HEK293 (cell line): ENCODE data around the gene VAT1.

ENCODE experiments used
- ATF2 ChIP-seq: fragments of 450-650 bp; formaldehyde crosslinking; IDR thresholded peaks from 2 replicates; pipeline ENCODE4 v1.5.1; 2016; ENCODE audit warnings: missing biosample characterization, missing genetic modification characterization, low read depth
- KLF9 ChIP-seq: fragments of 450-650 bp; formaldehyde crosslinking; IDR thresholded peaks from 2 replicates; pipeline ENCODE4 v1.5.1; 2016; ENCODE audit warnings: missing biosample characterization, missing genetic modification characterization, low read depth
- OSR2 ChIP-seq: fragments of 450-650 bp; formaldehyde crosslinking; IDR thresholded peaks from 2 replicates; pipeline ENCODE4 v1.5.1; 2016; ENCODE audit warnings: missing biosample characterization, missing genetic modification characterization
- PRDM1 ChIP-seq: fragments of 450-650 bp; formaldehyde crosslinking; IDR thresholded peaks from 2 replicates; pipeline ENCODE4; 2016; ENCODE audit warnings: missing biosample characterization, missing genetic modification characterization
- ZIC2 ChIP-seq: fragments of 450-650 bp; formaldehyde crosslinking; IDR thresholded peaks from 2 replicates; pipeline ENCODE4 v1.5.1; 2016; ENCODE audit warnings: missing biosample characterization, missing genetic modification characterization
- ZNF10 ChIP-seq: fragments of 450-650 bp; formaldehyde crosslinking; IDR thresholded peaks from 2 replicates; pipeline ENCODE4 v1.5.1; 2017; ENCODE audit warnings: missing biosample characterization, missing genetic modification characterization
- ZNF146 ChIP-seq: fragments of 450-650 bp; formaldehyde crosslinking; IDR thresholded peaks from 2 replicates; pipeline ENCODE4 v1.5.1; 2016; ENCODE audit warnings: missing biosample characterization, missing genetic modification characterization
- ZNF184 ChIP-seq: fragments of 450-650 bp; IDR thresholded peaks from 2 replicates; pipeline ENCODE4 v1.5.1; 2018; ENCODE audit warnings: missing biosample characterization, mild to moderate bottlenecking, missing genetic modification characterization
- ZNF202 ChIP-seq: fragments of 450-650 bp; formaldehyde crosslinking; IDR thresholded peaks from 2 replicates; pipeline ENCODE4 v1.5.1; 2016; ENCODE audit warnings: missing biosample characterization, missing genetic modification characterization, borderline replicate concordance
- ZNF23 ChIP-seq: fragments of 450-650 bp; formaldehyde crosslinking; IDR thresholded peaks from 2 replicates; pipeline ENCODE4 v1.5.1; 2016; ENCODE audit warnings: missing biosample characterization, missing genetic modification characterization, borderline replicate concordance
- ZNF292 ChIP-seq: fragments of 450-650 bp; formaldehyde crosslinking; IDR thresholded peaks from 2 replicates; pipeline ENCODE4 v1.5.1; 2016; ENCODE audit warnings: low read depth, missing biosample characterization, missing genetic modification characterization, borderline replicate concordance
- ZNF394 ChIP-seq: fragments of 450-650 bp; formaldehyde crosslinking; IDR thresholded peaks from 2 replicates; pipeline ENCODE4 v1.5.1; 2016; ENCODE audit warnings: missing biosample characterization, missing genetic modification characterization, mild to moderate bottlenecking, moderate library complexity, borderline replicate concordance
- ZNF48 ChIP-seq: fragments of 450-650 bp; formaldehyde crosslinking; IDR thresholded peaks from 2 replicates; pipeline ENCODE4 v1.5.1; 2016; ENCODE audit warnings: missing biosample characterization, missing genetic modification characterization
- ZNF501 ChIP-seq: fragments of 450-650 bp; formaldehyde crosslinking; IDR thresholded peaks from 2 replicates; pipeline ENCODE4 v1.5.1; 2016; ENCODE audit warnings: missing biosample characterization, missing genetic modification characterization
- ZNF510 ChIP-seq: fragments of 450-650 bp; formaldehyde crosslinking; IDR thresholded peaks from 2 replicates; pipeline ENCODE4 v1.5.1; 2018; ENCODE audit warnings: mild to moderate bottlenecking, missing genetic modification characterization, missing biosample characterization; ENCODE audit not compliant: insufficient replicate concordance
- ZNF514 ChIP-seq: fragments of 450-650 bp; formaldehyde crosslinking; IDR thresholded peaks from 2 replicates; pipeline ENCODE4 v1.5.1; 2016; ENCODE audit warnings: missing biosample characterization, missing genetic modification characterization
- ZNF623 ChIP-seq: fragments of 450-650 bp; formaldehyde crosslinking; IDR thresholded peaks from 2 replicates; pipeline ENCODE4 v1.5.1; 2016; ENCODE audit warnings: missing biosample characterization, missing genetic modification characterization
- ZNF677 ChIP-seq: fragments of 450-650 bp; IDR thresholded peaks from 2 replicates; pipeline ENCODE4 v1.5.0; 2018; ENCODE audit warnings: missing biosample characterization, mild to moderate bottlenecking, missing genetic modification characterization, moderate library complexity
- ZNF76 ChIP-seq: fragments of 450-650 bp; formaldehyde crosslinking; IDR thresholded peaks from 2 replicates; pipeline ENCODE4; 2016; ENCODE audit warnings: low read depth, missing biosample characterization, missing genetic modification characterization, borderline replicate concordance
- ZNF837 ChIP-seq: fragments of 450-650 bp; formaldehyde crosslinking; IDR thresholded peaks from 2 replicates; pipeline ENCODE4 v1.5.1; 2016; ENCODE audit warnings: missing biosample characterization, missing genetic modification characterization
- ZSCAN18 ChIP-seq: fragments of 450-650 bp; formaldehyde crosslinking; IDR thresholded peaks from 2 replicates; pipeline ENCODE4 v1.5.1; 2016; ENCODE audit warnings: missing biosample characterization, missing genetic modification characterization
- TF ChIP-seq, protein P1 (sequence below): sonication (generic); formaldehyde crosslinking; IDR thresholded peaks from 2 replicates; pipeline ENCODE4 v1.8.1; 2022; ENCODE audit warnings: mild to moderate bottlenecking, moderate library complexity, missing genetic modification reagents
- TF ChIP-seq, protein P2 (sequence below): fragments of 450-650 bp; formaldehyde crosslinking; IDR thresholded peaks from 2 replicates; pipeline ENCODE4 v1.5.1; 2016; ENCODE audit warnings: missing biosample characterization, missing genetic modification characterization
- TF ChIP-seq, protein P3 (sequence below): fragments of 450-650 bp; formaldehyde crosslinking; conservative IDR thresholded peaks from 2 replicates; pipeline ENCODE4 v1.5.1; 2016; ENCODE audit warnings: low read depth, missing biosample characterization, missing genetic modification characterization
- TF ChIP-seq, protein P4 (sequence below): fragments of 450-650 bp; formaldehyde crosslinking; conservative IDR thresholded peaks from 2 replicates; pipeline ENCODE4 v1.5.1; 2016; ENCODE audit warnings: low read depth, missing biosample characterization, missing genetic modification characterization

The VAT1 gene

GRCh38 chr17:43021741-43022512, at the start of gene VAT1 (continued):
- TF ChIP-seq ZSCAN18 (tag by site-specific recombination): no peak
- TF ChIP-seq, protein P1, sequence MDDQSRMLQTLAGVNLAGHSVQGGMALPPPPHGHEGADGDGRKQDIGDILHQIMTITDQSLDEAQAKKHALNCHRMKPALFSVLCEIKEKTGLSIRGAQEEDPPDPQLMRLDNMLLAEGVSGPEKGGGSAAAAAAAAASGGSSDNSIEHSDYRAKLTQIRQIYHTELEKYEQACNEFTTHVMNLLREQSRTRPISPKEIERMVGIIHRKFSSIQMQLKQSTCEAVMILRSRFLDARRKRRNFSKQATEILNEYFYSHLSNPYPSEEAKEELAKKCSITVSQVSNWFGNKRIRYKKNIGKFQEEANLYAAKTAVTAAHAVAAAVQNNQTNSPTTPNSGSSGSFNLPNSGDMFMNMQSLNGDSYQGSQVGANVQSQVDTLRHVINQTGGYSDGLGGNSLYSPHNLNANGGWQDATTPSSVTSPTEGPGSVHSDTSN: no peak
- TF ChIP-seq PRDM1 (tag by site-specific recombination): no peak
- TF ChIP-seq ZNF394 (tag by site-specific recombination): peak; percentile 64; the same call in 1 of the 2 replicates
- no peak for TF ChIP-seq ZNF514 (tag by site-specific recombination)
- no peak for TF ChIP-seq ZNF510 (tag by site-specific recombination)
- TF ChIP-seq ZNF76: peak; percentile 51; the same call in 1 of the 2 replicates
- no peak for TF ChIP-seq ATF2
- no peak for TF ChIP-seq ZNF202
- TF ChIP-seq ZNF10: peak; percentile 43; the same call in 1 of the 2 replicates
- TF ChIP-seq, protein P2, sequence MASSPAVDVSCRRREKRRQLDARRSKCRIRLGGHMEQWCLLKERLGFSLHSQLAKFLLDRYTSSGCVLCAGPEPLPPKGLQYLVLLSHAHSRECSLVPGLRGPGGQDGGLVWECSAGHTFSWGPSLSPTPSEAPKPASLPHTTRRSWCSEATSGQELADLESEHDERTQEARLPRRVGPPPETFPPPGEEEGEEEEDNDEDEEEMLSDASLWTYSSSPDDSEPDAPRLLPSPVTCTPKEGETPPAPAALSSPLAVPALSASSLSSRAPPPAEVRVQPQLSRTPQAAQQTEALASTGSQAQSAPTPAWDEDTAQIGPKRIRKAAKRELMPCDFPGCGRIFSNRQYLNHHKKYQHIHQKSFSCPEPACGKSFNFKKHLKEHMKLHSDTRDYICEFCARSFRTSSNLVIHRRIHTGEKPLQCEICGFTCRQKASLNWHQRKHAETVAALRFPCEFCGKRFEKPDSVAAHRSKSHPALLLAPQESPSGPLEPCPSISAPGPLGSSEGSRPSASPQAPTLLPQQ (tag by site-specific recombination): peak; percentile 53; the same call in 1 of the 2 replicates
- TF ChIP-seq ZIC2 (tag by site-specific recombination): peak; percentile 84
- TF ChIP-seq ZNF184: no peak
- no peak for TF ChIP-seq ZNF23 (tag by site-specific recombination)
- TF ChIP-seq ZNF623 (tag by site-specific recombination): no peak
- TF ChIP-seq ZNF677 (tag by site-specific recombination): no peak
- TF ChIP-seq, protein P3, sequence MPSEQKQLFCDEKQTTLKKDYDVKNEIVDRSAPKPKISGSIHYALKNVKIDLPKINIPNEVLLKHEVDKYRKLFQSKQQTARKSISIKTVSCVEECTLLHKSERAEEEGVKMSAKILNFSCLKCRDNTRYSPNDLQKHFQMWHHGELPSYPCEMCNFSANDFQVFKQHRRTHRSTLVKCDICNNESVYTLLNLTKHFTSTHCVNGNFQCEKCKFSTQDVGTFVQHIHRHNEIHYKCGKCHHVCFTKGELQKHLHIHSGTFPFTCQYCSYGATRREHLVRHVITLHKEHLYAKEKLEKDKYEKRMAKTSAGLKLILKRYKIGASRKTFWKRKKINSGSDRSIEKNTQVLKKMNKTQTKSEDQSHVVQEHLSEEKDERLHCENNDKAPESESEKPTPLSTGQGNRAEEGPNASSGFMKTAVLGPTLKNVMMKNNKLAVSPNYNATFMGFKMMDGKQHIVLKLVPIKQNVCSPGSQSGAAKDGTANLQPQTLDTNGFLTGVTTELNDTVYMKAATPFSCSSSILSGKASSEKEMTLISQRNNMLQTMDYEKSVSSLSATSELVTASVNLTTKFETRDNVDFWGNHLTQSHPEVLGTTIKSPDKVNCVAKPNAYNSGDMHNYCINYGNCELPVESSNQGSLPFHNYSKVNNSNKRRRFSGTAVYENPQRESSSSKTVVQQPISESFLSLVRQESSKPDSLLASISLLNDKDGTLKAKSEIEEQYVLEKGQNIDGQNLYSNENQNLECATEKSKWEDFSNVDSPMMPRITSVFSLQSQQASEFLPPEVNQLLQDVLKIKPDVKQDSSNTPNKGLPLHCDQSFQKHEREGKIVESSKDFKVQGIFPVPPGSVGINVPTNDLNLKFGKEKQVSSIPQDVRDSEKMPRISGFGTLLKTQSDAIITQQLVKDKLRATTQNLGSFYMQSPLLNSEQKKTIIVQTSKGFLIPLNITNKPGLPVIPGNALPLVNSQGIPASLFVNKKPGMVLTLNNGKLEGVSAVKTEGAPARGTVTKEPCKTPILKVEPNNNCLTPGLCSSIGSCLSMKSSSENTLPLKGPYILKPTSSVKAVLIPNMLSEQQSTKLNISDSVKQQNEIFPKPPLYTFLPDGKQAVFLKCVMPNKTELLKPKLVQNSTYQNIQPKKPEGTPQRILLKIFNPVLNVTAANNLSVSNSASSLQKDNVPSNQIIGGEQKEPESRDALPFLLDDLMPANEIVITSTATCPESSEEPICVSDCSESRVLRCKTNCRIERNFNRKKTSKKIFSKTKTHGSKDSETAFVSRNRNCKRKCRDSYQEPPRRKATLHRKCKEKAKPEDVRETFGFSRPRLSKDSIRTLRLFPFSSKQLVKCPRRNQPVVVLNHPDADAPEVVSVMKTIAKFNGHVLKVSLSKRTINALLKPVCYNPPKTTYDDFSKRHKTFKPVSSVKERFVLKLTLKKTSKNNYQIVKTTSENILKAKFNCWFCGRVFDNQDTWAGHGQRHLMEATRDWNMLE (tag by site-specific recombination): no peak
- TF ChIP-seq ZNF837 (tag by site-specific recombination): no peak
- TF ChIP-seq ZNF48 (tag by site-specific recombination): no peak
- TF ChIP-seq ZNF146: no peak
- no peak for TF ChIP-seq OSR2 (tag by site-specific recombination)
- TF ChIP-seq ZNF501 (tag by site-specific recombination): 0 out of 2 replicates have a peak, but pooled peaks have one; percentile 34
- TF ChIP-seq, protein P4, sequence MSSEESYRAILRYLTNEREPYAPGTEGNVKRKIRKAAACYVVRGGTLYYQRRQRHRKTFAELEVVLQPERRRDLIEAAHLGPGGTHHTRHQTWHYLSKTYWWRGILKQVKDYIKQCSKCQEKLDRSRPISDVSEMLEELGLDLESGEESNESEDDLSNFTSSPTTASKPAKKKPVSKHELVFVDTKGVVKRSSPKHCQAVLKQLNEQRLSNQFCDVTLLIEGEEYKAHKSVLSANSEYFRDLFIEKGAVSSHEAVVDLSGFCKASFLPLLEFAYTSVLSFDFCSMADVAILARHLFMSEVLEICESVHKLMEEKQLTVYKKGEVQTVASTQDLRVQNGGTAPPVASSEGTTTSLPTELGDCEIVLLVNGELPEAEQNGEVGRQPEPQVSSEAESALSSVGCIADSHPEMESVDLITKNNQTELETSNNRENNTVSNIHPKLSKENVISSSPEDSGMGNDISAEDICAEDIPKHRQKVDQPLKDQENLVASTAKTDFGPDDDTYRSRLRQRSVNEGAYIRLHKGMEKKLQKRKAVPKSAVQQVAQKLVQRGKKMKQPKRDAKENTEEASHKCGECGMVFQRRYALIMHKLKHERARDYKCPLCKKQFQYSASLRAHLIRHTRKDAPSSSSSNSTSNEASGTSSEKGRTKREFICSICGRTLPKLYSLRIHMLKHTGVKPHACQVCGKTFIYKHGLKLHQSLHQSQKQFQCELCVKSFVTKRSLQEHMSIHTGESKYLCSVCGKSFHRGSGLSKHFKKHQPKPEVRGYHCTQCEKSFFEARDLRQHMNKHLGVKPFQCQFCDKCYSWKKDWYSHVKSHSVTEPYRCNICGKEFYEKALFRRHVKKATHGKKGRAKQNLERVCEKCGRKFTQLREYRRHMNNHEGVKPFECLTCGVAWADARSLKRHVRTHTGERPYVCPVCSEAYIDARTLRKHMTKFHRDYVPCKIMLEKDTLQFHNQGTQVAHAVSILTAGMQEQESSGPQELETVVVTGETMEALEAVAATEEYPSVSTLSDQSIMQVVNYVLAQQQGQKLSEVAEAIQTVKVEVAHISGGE: no peak; the same call in 1 of the 2 replicates
- TF ChIP-seq KLF9 (tag by site-specific recombination): peak; percentile 71
- no peak for TF ChIP-seq ZNF292 (tag by site-specific recombination)
